OCI-LY1 (cell line): ENCODE data around the gene FBXO8.

Experiments
- H2AFZ ChIP-seq: fragments of 200-600 bp; sonication (generic), shearing (Covaris generic); 2 replicates; pipeline ENCODE4 v1.6.0; 2014; ENCODE audit warnings: antibody characterized with exemption, mild to moderate bottlenecking, low read length
- H3F3A ChIP-seq: fragments of 200-600 bp; sonication (generic), shearing (Covaris generic); 2 replicates; pipeline ENCODE4 v1.6.0; 2014; ENCODE audit warnings: mild to moderate bottlenecking, antibody characterized with exemption, low read length, moderate library complexity; ENCODE audit not compliant: insufficient read depth
- H3K27ac ChIP-seq: fragments of 200-600 bp; sonication (generic); 2 replicates; pipeline ENCODE4 v1.5.1; 2014; ENCODE audit warnings: low read length, mixed run types, mild to moderate bottlenecking, low read depth; ENCODE audit not compliant: poor library complexity, severe bottlenecking
- H3K27me3 ChIP-seq: fragments of 200-600 bp; sonication (generic); 2 replicates; pipeline ENCODE4 v1.6.0; 2014; ENCODE audit warnings: antibody characterized with exemption, mild to moderate bottlenecking, low read length, moderate library complexity; ENCODE audit not compliant: insufficient read depth
- H3K36me3 ChIP-seq: fragments of 200-600 bp; sonication (generic); 2 replicates; pipeline ENCODE4 v1.6.1; 2014; ENCODE audit warnings: mild to moderate bottlenecking, antibody characterized with exemption, low read length, moderate library complexity, mixed read lengths; ENCODE audit not compliant: insufficient read depth
- H3K4me1 ChIP-seq: fragments of 200-600 bp; sonication (generic); 2 replicates; pipeline ENCODE4 v1.5.1; 2014; ENCODE audit warnings: mild to moderate bottlenecking, low read length, moderate library complexity; ENCODE audit not compliant: insufficient read depth, severe bottlenecking
- H3K4me2 ChIP-seq: fragments of 200-600 bp; sonication (generic), shearing (Covaris generic); 2 replicates; pipeline ENCODE4 v1.6.1; 2014; ENCODE audit warnings: low read length
- H3K4me3 ChIP-seq: fragments of 200-600 bp; sonication (generic); 2 replicates; pipeline ENCODE4 v1.5.1; 2014; ENCODE audit warnings: low read length, low read depth, mild to moderate bottlenecking, mixed read lengths; ENCODE audit not compliant: poor library complexity, severe bottlenecking
- H3K79me2 ChIP-seq: fragments of 200-600 bp; shearing (Covaris generic); 2 replicates; pipeline ENCODE4 v1.6.1; 2016; ENCODE audit warnings: mixed run types, low read length, mixed read lengths; ENCODE audit not compliant: insufficient read depth
- H3K9ac ChIP-seq: fragments of 200-600 bp; sonication (generic), shearing (Covaris generic); 2 replicates; pipeline ENCODE4 v1.6.1; 2014; ENCODE audit warnings: mild to moderate bottlenecking, low read length, mixed read lengths
- H3K9me2 ChIP-seq: fragments of 200-600 bp; sonication (generic), shearing (Covaris generic); 2 replicates; pipeline ENCODE4 v1.6.1; 2014; ENCODE audit warnings: low read depth, mild to moderate bottlenecking, low read length, mixed read lengths
- H3K9me3 ChIP-seq: fragments of 200-600 bp; shearing (Covaris generic); 2 replicates; pipeline ENCODE4 v1.6.1; 2014; ENCODE audit warnings: low read length, mixed read lengths
- H4K20me1 ChIP-seq: fragments of 200-600 bp; sonication (generic), shearing (Covaris generic); 2 replicates; pipeline ENCODE4 v1.6.0; 2016; ENCODE audit warnings: mild to moderate bottlenecking, low read length; ENCODE audit not compliant: insufficient read depth
- CTCF ChIP-seq: fragments of 200-600 bp; sonication (generic), shearing (Covaris generic); IDR thresholded peaks from 2 replicates; pipeline ENCODE4 v1.5.1; 2017; ENCODE audit warnings: mild to moderate bottlenecking, antibody characterized with exemption, low read length, moderate library complexity, mixed read lengths
- EZH2 ChIP-seq: fragments of 200-600 bp; sonication (generic), shearing (Covaris generic); IDR thresholded peaks from 2 replicates; pipeline ENCODE4 v1.8.0; 2017; ENCODE audit warnings: borderline replicate concordance, mixed run types, mild to moderate bottlenecking, antibody characterized with exemption, low read length, moderate library complexity, mixed read lengths

Gene FBXO8

GRCh38 chr4:174214101-174214878 lies 69.2 kb downstream of the FBXO8 start:
- Histone ChIP-seq H2AFZ (no peak overlapping the region), H3K27me3 (no peaks in the 10 kb centered on the region), H4K20me1 (no peaks in the 10 kb centered on the region), H3K9ac (no peak overlapping the region), H3K36me3 (no peaks in the 10 kb centered on the region), H3F3A (no peaks in the 10 kb centered on the region), H3K79me2 (no peaks in the 10 kb centered on the region), H3K27ac (no peak overlapping the region), H3K4me2 (no peak overlapping the region), H3K9me3 (no peaks in the 10 kb centered on the region), H3K4me3 (no peak overlapping the region), H3K4me1 (no peaks in the 10 kb centered on the region), H3K9me2 (no peaks in the 10 kb centered on the region)
- TF ChIP-seq EZH2 (no peak), CTCF (no peak)

- H3K79me2 ChIP-seq = no peaks in the 10 kb centered on the region
- no peaks in the 10 kb centered on the region for H3K9me3 ChIP-seq
- H3F3A ChIP-seq = no peaks in the 10 kb centered on the region
- no peak overlapping the region for H3K9ac ChIP-seq
- H2AFZ ChIP-seq = no peak overlapping the region
- no peak overlapping the region for H3K4me3 ChIP-seq
- H3K4me2 ChIP-seq = no peak overlapping the region
- TF ChIP-seq CTCF = no peak
- TF ChIP-seq EZH2 = no peak
- no peaks in the 10 kb centered on the region for H3K36me3 ChIP-seq
- no peaks in the 10 kb centered on the region for H3K27me3 ChIP-seq
- no peaks in the 10 kb centered on the region for H3K9me2 ChIP-seq
- H4K20me1 ChIP-seq = no peaks in the 10 kb centered on the region
- H3K27ac ChIP-seq = no peak overlapping the region
- no peaks in the 10 kb centered on the region for H3K4me1 ChIP-seq
These were observed 69.8 kb downstream of the FBXO8 start for GRCh38 chr4:174213731-174214100.

- TF ChIP-seq EZH2 (no peak), CTCF (no peak)
- no peak overlapping the region for H3K4me3 ChIP-seq
- H3F3A ChIP-seq = no peaks in the 10 kb centered on the region
- no peaks in the 10 kb centered on the region for H3K36me3 ChIP-seq
- no peak overlapping the region for H3K4me2 ChIP-seq
- no peak overlapping the region for H3K9ac ChIP-seq
- H3K9me3 ChIP-seq = no peaks in the 10 kb centered on the region
- H3K9me2 ChIP-seq = no peaks in the 10 kb centered on the region
- no peaks in the 10 kb centered on the region for H4K20me1 ChIP-seq
- no peaks in the 10 kb centered on the region for H3K79me2 ChIP-seq
- no peaks in the 10 kb centered on the region for H3K27me3 ChIP-seq
- H2AFZ ChIP-seq = no peak overlapping the region
- H3K4me1 ChIP-seq = no peaks in the 10 kb centered on the region
- H3K27ac ChIP-seq = no peak overlapping the region
These were observed 71.4 kb downstream of the FBXO8 start for GRCh38 chr4:174212061-174212460.
